HG03066 (cell line): ENCODE data around the gene GPR143.
"Not testable (repeated sequence)": the region's sequence is repeated elsewhere in the genome, so short reads cannot be mapped to it uniquely, and the experiment has no call there.

ENCODE experiments used
- ATAC-seq: cut with Tn5 transposase; IDR thresholded peaks from one replicate; pipeline ENCODE4 v1.9.1; 2021; ENCODE audit warnings: low read depth; ENCODE audit not compliant: unreplicated experiment

Gene GPR143

DNA sequence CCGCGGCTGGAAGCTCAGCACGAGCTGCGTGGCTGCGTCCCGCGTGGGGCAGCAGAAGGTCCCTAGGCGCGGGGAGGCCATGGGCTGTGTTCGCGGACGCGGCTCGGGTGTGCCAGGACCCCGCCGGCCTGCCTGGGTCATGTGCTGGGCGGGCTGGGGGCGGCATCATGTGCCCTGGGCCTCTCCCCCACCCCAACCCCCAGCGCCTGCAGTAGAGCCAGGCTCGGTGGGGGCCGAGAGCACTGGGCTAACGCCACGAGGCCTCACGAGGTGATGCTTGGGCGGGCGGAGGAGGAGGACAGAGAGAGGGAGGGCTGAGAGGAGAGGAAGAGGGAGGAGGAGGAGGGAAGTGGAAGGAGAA lies at the start of gene GPR143:
Gene GPR143 (minus strand): TSS at position 111 of the 361 bp plus-strand sequence. CDS start 30 bp downstream, at position 81.
- no peak for ATAC-seq

DNA sequence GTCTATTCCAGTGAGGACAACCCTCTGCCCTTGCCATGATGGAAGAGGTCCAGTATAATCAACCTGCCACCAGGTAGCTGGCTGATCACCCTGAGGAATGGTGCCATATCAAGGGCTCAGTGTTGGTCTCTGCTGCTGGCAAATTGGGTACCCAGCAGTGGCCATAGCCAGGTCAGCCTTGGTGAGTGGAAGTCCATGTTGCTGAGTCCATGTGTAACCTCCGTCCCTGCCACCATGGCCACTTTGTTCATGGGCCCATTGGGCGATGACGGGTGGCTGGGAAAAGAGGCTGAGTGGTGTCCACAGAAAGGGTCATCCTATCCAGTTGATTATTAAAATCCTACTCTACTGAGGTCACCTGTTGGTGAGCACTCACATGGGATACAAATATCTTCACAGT lies 45.4 kb upstream of the GPR143 start:
- ATAC-seq, result not testable (repeated sequence)

DNA sequence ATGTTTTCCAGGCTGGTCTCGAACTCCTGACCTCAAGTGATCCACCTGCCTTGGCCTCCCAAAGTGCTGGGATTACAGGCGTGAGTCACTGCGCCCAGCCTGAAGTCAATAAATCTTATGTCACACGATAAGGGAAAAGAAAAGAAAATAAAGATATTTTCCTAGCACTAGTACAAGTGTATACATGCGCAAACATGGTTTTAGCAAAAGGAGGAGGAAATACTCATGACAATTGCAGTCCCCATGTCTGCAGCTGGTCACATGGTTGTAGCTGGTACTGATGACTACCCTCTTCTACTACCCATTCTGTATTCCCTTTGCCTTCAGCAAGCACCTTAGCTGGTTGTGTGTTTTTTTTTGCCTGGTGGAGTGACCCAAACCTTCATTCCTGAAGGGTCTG lies 44.2 kb upstream of the GPR143 start:
- not testable (repeated sequence) for ATAC-seq

DNA sequence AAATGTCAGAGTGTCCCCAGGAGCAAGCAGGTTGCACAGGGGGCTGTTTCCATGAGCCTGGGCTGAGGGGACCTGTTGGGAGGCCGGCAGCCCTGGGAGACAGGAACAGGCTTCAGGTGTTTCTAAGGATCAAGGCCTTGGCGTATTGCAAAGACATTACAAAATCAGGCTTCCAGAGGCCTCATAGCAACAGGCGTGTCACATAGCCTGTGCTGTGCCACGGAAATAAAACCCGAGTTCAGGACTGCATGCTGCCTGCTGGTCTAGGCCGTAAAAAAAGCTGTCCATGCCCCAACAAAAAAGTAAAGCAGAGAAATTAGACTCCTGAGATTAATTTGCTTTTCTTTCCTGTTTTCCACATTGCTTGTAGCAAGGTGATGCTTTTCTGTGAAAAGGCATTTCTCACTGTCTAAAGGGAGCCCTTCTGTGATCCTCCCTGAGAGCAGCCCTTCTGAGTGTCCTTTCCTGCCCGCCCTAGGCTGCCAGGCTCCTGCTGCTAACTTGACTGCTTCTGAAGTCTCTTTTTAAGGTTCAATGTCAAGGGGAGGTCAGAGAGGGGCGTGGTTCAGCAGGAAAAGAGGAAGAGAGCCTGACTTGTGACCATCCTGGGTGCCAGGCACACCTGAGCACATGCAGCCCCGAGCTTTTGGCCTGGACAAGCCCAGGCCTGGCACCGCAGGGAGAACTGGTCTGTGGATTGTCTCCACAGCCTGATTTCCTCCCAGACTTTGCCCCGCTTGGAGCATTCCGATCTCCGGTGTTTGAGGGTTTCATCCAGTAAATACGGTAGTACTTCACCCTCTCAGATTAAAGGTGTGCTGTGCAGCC lies 41.9 kb upstream of the GPR143 start:
- ATAC-seq, result no peak

DNA sequence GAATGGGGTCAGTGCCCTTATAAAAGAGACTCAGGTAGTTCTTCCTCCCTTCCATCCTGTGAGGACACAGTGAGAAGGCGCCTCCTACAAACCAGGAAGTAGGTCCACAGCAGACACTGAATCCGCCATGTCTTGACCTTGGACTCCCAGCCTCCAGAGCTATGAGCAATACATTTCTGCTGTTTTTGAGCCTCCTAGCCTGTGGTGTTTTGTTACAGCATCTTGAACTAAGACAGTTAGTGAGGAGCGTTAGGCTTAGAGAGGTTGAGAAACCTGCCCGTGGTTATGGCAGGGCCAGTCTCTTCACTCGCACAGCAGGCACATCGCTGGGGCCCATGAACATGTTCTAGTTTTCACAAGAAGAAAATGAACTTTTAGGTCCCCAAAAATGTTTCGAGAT lies 40.3 kb upstream of the GPR143 start:
- ATAC-seq, result no peak

DNA sequence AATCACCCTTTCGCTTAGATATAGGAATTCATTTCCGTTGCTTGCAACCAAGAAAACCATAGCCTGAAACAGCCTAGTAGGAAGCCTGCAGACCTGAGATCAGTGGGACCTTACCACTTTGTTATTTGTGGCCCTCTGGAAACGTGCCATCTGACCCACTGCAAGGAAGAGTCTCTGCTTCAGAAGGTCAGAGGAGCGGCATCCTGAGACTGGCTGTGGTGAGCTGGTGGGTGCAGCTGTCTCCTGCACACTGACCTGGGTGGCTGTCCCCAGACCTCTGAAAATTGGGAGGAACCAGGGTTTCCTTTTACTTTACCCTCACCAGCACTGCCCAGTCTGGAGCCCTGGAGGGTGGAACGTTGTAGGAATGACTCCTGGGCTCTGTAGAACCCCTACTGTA lies 38.8 kb upstream of the GPR143 start:
- no peak for ATAC-seq

DNA sequence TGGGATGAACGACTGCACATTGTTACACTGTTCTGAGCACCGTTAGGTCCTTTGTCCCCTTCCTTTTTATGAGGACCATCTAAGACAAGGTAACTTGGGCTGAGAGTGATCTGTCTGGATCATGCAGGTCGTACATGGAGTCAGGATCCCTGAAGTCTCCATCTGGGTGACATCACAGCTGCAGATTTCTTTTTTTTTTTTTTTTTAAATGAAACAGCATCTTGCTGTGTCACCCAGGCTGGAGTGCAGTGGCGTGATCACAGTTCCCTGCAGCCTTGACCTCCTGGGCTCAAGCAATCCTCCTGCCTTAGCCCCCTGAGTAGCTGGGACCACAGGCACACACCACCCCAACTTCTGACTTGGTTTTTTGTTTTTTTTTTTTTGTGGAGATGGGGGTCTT lies 37.1 kb upstream of the GPR143 start:
- no peak for ATAC-seq

DNA sequence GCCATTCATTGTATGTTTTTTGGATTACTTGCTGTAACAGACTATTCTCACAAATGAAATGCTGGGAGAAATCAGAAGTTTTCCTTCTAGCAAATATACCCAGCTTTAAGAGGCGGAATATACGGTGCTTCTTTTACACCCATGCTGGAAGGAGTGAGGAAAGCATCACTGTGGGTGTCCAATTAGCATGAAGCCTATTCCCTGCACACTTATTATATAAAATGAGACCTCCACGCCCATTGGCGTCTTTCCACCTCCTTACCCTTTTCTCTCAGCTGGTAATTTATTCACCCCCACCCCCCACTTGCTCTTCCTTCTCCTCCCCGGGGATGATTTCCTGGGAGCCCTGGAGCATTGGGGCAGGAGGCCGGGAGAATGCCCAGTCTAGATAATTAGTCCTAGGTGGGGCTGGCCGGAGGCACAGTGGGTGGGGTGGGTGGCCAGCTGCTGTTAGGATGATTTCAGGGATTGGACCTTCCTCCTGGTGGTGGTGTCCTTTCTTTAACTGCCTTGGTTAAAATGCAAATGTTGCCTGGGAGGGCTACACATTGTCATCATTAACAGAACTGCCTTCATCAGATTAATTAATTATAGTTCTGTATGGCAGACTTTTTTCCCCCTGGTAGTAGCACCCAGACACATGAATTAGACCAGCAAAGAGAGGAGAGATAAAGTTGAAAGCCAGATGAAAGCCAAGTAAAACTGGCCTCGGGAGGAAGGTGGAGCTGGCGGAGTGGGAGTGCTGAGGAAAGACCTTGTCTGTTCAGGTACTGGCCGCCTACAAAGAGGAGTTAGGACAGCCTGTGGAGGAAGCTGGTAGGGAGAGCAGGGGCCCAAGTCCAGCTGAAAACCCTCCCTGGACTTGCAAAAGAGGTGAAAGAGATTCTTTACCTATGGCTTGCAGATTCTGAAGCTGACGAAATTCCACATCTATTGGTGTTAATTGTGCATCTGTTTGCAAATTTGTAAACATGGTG lies 32.0 kb upstream of the GPR143 start:
- ATAC-seq, result no peak

DNA sequence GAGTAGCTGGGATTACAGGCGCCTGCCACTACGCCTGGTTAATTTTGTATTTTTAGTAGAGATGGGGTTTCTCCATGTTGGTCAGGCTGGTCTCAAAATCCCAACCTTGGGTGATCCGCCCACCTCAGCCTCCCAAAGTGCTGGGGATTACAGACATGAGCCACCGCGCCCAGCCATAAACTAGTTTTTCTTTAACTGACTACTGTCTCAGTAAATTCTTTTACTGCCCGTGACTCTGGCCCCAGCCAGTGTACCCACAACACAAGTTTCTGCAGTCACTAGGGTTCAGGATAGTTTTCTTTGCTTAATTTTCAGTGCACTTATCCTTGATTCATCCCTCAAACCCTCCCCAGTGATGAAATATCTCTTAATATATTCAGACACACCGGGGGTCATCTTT lies 28.8 kb upstream of the GPR143 start:
- no peak for ATAC-seq

DNA sequence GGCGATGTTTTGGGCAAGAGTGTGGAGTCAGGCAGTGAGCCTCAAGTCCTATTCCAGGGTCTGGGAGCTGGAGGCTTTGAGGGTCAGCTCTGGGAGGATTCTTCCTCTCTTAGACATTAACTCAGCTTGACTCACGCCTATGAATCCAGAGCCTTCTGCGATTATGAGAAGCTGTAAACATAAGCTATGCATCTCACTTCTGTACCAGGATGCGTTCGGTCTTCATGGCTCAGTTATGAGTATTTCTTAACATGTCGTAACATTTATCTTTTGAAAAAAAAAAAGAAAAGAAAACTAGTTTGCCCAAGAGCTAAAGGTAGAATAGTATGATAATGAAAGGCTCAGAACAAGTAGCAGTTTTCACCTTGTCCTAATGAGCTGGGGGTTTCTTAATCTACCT lies 25.2 kb upstream of the GPR143 start:
- no peak for ATAC-seq

DNA sequence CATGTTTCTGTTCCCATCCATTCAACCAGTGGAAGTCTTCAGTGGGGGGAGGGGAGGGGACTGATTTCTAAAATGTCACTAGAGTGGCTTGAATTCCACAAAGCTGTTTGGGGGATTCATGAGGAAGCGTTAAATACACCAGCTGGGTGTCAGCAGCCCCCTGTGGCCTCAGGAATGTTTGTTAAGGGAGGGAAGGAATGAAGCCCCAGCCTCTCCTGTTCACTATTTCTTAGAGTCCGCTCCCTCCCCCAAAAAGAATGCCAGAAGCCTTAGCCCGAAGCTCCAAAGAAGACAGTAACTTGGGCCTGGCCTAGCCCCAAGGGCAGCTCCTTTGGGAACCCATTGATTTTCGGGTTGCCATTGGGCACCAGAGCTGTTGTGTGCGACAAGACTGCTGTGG lies 23.9 kb upstream of the GPR143 start:
- ATAC-seq, result no peak

DNA sequence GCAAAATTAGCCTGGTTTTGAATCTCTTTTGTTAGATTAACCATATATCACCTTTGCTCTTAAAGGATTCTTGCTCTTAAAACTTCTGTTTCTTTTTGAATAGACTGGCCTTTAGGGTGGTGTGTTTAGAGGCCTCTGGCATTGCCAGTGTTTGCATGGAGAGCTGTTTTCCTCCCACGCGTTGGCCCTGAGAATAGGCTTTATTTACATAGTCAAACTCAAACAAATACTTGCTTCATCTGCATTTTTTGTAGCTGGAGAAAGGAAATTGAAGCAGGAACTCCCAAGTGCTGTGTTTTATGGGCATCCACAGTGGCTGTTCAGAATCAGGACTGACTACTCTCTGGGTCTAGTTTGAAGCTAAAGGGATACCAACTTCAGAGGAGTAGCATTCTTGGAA lies 23.3 kb upstream of the GPR143 start:
- ATAC-seq, result no peak

DNA sequence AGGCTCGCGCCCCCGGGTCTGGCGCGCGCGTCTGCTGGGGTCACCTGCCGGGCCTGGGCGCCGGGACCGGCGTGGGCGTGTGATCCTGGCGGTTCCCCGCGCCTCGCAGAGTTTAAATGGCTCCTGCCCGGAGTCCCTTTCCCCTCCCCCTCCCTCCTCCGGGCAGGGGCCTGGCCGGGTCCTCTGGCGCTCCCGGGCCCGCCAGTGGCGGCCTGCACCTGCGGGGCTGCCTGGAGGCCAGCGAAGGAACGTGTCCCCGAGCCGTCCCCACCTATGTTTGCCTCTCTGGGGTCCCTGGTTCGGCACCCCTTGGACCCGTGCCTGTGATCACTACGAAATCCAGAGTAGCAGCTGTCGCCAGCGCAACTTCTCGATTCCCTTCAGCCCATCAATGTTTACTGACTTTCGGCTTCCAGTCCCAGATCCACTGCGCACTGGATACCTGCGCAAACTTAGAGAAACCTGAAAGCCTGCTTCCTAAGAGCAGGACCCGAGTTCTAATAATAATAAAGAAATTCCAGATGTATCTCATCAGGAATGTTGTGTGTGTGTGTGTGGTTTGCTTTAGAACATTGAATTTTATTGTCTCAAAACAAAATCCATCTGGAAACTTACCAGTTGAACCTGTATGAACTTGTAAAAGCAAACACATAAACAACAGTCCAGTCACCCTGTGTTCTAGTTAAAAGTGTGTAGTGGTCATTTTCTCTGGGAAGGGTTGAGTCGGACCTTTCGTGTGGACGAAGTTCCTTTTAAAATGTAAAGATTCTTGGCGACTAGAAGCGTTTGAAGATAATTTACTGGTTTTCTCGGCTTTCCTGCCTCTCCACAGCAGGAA lies 21.4 kb upstream of the GPR143 start:
- ATAC-seq, result no peak

DNA sequence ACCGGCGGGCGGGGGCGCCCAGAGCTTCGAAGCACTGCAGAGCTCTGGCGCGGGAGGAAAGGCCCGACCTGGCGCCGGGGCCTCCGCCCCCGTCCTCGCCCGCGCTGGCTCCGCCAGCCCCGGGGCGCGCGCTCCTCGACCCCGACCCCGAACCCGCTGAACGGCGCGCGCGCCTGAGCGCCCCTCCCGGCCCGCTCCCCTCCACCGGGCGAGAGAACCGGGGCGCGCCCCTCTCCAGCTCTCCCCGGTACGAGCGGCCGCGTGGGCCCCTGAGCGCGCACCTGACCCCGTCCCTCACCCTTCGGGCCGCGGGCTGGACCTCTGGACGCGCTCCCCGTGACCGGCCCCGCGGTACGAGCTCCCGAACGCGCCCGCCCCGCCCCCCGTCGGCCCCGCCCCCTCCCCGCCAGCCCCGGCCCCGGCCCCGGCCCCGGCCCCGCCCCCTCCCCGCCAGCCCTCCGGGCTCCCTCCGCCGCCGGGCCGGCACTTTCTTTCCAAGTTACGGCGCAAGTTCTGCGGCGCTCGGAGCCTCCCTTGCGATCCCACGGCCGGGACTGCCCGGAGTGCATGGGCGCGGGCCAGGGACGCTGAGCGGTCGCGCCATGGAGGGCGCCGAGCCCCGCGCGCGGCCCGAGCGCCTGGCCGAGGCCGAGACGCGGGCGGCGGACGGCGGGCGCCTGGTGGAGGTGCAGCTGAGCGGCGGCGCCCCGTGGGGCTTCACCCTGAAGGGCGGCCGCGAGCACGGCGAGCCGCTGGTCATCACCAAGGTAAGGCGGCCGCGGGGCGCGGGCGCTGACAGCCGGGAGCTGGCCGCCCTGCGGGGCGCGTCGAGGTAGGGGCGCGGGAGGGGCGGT lies 20.5 kb upstream of the GPR143 start, which contains the start of gene SHROOM2:
Gene SHROOM2 (plus strand): TSS at position 486 of the 854 bp plus-strand sequence. CDS start 117 bp downstream, at position 603.
- ATAC-seq, result no peak

DNA sequence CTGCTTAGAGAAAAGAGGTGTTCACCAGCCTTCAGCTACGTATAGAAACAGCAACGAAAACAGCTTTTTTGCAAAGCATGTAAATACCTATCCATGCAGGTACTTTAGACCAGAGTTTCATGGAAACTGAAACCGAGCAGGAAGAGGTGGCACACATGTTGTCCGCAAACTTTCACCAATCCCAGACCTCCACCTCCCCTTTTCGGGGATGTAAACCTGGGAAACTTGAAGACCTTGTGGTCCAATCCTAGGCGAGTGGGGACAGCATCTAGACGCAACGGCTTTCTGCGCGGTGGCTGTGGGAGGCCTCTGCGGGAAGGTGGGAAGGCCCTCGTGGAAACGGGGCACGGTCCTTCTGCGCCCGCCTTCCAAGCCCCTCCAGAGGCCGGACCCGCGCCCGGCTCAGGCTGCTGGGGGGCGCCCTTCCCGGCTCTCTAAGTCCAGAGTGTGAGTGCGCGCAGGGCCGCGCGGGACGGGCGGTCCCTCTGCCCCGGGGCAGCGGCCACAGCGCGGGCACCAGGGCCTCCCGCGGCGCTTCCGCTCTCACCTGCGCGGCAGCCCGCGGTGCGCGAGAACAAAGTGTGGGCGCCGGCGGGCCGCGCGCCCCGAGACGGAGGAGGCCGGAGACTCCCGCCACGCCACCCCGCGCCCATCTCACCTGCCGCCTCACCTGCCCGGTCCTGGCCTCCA lies 19.8 kb upstream of the GPR143 start:
- ATAC-seq, result no peak

DNA sequence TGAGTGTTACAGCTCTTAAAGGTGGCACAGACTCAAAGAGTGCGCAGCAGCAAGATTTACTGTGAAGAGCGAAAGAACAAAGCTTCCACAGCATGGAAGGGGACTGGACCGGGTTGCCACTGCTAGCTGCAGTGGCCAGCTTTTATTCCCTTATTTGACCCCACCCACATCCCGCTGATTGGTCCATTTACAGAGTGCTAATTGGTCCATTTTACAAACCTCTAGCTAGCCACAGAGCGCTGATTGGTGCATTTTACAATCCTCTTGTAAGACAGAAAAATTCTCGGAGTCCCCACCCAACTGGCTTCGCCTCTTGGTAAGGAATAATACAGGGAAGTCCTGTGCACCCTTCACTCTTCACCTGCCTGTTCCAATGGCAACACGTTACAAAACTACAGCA lies 18.7 kb upstream of the GPR143 start:
- ATAC-seq, result no peak

DNA sequence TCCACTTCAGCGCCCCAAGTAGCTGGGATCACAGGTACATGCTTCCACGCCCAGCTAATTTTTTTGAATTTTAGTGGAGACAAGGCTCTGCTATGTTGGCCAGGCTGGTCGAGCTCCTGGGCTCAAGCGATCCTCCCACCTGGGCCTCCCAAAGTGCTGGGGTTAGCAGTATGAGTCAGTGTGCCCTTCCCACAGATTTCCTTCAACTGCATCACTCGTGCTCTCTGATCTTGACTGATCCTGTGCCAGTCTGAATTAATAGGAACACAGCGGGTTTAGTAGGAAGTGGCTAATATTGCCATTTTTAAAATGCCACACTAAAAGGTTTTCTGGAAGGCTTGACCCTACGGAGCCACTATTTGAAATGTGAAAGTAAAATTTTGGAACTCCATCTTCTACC lies 16.3 kb upstream of the GPR143 start:
- ATAC-seq, result no peak

DNA sequence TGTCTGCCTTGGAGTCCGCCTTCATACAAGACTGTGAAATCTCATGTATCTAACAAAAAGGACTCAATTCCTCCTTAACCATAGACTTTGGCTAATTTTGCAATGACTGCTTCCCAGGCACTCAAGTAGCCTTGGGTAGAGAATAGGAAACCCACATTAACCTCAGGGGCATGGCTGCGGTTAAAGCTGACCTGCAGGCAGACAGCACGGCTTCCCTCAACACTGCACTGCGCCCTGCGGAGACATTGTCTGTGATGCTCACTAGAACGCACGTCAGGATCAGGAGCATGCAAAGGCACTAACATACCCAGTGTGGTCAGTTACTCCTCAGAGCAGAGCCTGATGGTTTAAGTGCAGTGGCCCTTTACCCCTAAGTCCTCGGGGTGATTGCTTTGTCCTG lies 10.3 kb upstream of the GPR143 start:
- no peak for ATAC-seq

DNA sequence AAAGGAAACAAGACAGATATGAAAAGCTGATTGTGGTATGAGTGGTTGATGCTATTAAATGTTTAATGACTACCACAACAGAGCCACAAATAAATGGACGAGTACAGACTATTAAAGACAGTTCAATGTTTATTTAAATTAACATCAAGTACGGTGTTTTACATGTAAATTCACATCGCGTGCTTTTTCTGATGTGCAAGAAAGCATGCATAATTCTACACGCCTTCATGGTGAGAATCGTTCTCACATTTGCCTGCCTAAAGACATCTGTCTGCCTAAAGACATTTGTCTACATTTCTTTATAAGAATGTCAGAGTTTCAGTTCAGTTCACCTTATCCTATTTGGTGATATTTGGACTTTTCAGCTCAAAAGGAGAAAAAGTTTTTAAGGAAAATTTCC lies 7.3 kb upstream of the GPR143 start:
- no peak for ATAC-seq
